HFF-Myc (cell line): ENCODE measurements around the gene URGCP.

Experiments used
- DNase-seq: peaks from one replicate; pipeline ENCODE4 v3.0.0-alpha.2; 2011; ENCODE audit warnings: low read depth; ENCODE audit errors: extremely low read depth
- H3K4me3 ChIP-seq: replicated peaks from 2 replicates; pipeline ENCODE4 v1.5.1; 2011; ENCODE audit warnings: low read depth, mild to moderate bottlenecking, control low read depth, low read length
- CTCF ChIP-seq: IDR thresholded peaks from 2 replicates; pipeline ENCODE4 v1.5.1; 2012; ENCODE audit warnings: mild to moderate bottlenecking, low read depth, low read length, control low read depth; ENCODE audit errors: missing control alignments

The URGCP gene

GRCh38 chr7:43921423-43921822 lies 15.0 kb upstream of the URGCP start:
- TF ChIP-seq CTCF = no peak
- H3K4me3 ChIP-seq = no peak overlapping the region
- no peak for DNase-seq

- no peak overlapping the region for H3K4me3 ChIP-seq
Observed at GRCh38 chr7:43915907-43916306, 9.5 kb upstream of the URGCP start.

GRCh38 chr7:43914795-43915194 lies 8.4 kb upstream of the URGCP start:
- H3K4me3 ChIP-seq = no peak overlapping the region
- no peak for DNase-seq
- no peak for TF ChIP-seq CTCF

More at GRCh38 chr7:43915907-43916306, 9.5 kb upstream of the URGCP start:
- DNase-seq = no peak
- no peak for TF ChIP-seq CTCF

GRCh38 chr7:43905956-43906330 lies 453 bp downstream of the URGCP start:
- peak overlapping the region; percentile 67 for H3K4me3 ChIP-seq
- TF ChIP-seq CTCF = no peak
- DNase-seq = no peak

- peak overlapping the region; percentile 67 for H3K4me3 ChIP-seq
- no peak for DNase-seq
- no peak for TF ChIP-seq CTCF
Observed at GRCh38 chr7:43905209-43905946, 1.0 kb downstream of the URGCP start.

- TF ChIP-seq CTCF = no peak
- H3K4me3 ChIP-seq = peak overlapping the region; percentile 67
- no peak for DNase-seq
Observed at GRCh38 chr7:43904533-43905208, 1.7 kb downstream of the URGCP start.
